HepG2 (cell line): ENCODE data around the gene PPP4R3A. TPM values are rescaled to one million over a fixed set of nuclear protein-coding genes. Genes with fewer than 3 reads are reported as not detected.

Experiments used
- HNRNPUL1 ChIP-seq: fragments of 200-400 bp; formaldehyde crosslinking; IDR thresholded peaks from 2 replicates; pipeline ENCODE4 v1.6.1; 2017; ENCODE audit warnings: low read depth, mild to moderate bottlenecking, low read length, moderate library complexity
- KDM2A ChIP-seq: sonication (generic); formaldehyde crosslinking; IDR thresholded peaks from 2 replicates; pipeline ENCODE4 v1.4.0; 2020; ENCODE audit warnings: low read depth, missing genetic modification reagents, borderline replicate concordance
- MYNN ChIP-seq: sonication (generic); formaldehyde crosslinking; IDR thresholded peaks from 2 replicates; pipeline ENCODE4 v1.4.0; 2020; ENCODE audit warnings: mild to moderate bottlenecking, low read depth, missing genetic modification reagents
- NFE2 ChIP-seq: sonication (generic); formaldehyde crosslinking; IDR thresholded peaks from 2 replicates; pipeline ENCODE4 v1.4.0; 2020; ENCODE audit warnings: missing genetic modification reagents
- NFIC ChIP-seq: IDR thresholded peaks from 2 replicates; pipeline ENCODE4 v1.6.1; 2012; ENCODE audit warnings: mild to moderate bottlenecking, low read length, inconsistent platforms
- NONO ChIP-seq, 2 experiments: fragments of 450-650 bp in 1 of 2; sonication (generic) in 1 of 2; formaldehyde crosslinking in 1 of 2; IDR thresholded peaks in 1 of 2; conservative IDR thresholded peaks in 1 of 2; 2 replicates each; pipeline versions ENCODE4 v1.6.1 to v1.8.0; 2017 to 2022; ENCODE audit warnings: mild to moderate bottlenecking in 1 of 2, missing genetic modification reagents in 1 of 2, moderate library complexity in 1 of 2
- SATB2 ChIP-seq: sonication (generic); formaldehyde crosslinking; IDR thresholded peaks from 2 replicates; pipeline ENCODE4 v1.5.0; 2020; ENCODE audit warnings: missing genetic modification reagents
- SIN3A ChIP-seq: IDR thresholded peaks from 2 replicates; pipeline ENCODE4 v1.6.1; 2011; ENCODE audit warnings: low read depth, mild to moderate bottlenecking, control low read depth, low read length, borderline replicate concordance
- SSRP1 ChIP-seq: IDR thresholded peaks from 2 replicates; pipeline ENCODE4 v1.6.1; 2016; ENCODE audit warnings: control low read depth
- TEAD2 ChIP-seq: sonication (generic); formaldehyde crosslinking; IDR thresholded peaks from 2 replicates; pipeline ENCODE4 v1.9.0; 2021; ENCODE audit warnings: missing genetic modification reagents
- ZNF3 ChIP-seq: IDR thresholded peaks from 2 replicates; pipeline ENCODE4 v1.7.0; 2017; ENCODE audit warnings: inconsistent platforms
- ZNF547 ChIP-seq: sonication (generic); formaldehyde crosslinking; IDR thresholded peaks from 2 replicates; pipeline ENCODE4 v1.5.1; 2020; ENCODE audit warnings: mild to moderate bottlenecking, missing genetic modification reagents
- polyA plus RNA-seq, 8 experiments: library from polyadenylated mRNA; depleted of rRNA in 3 of 8; stranded (reverse) in 7 of 8; unstranded in 1 of 8; fragments of >200 nt; fragmentation: Illumina TruSeq in 4 of 8; extraction: Trizol in 4 of 8; gene quantifications; 2 replicates each; pipeline versions ENCODE4 v1.2.1 to v1.2.3, GENCODE V29; 2011 to 2016; ENCODE audit warnings: low read depth in 4 of 8, missing spikeins in 1 of 8, mixed read lengths in 1 of 8; ENCODE audit not compliant: insufficient read depth in 1 of 8
- total RNA-seq, 5 experiments: library from RNA; depleted of rRNA; stranded (reverse); fragments of >200 nt; fragmentation: Illumina TruSeq; extraction: Trizol; gene quantifications; 2 replicates each; pipeline ENCODE4 v1.2.3, GENCODE V29; 2016; ENCODE audit warnings: low read depth in 1 of 5
- TF ChIP-seq, protein P1 (sequence below): sonication (generic); formaldehyde crosslinking; IDR thresholded peaks from 2 replicates; pipeline ENCODE4 v1.4.0; 2020; ENCODE audit warnings: mild to moderate bottlenecking, missing genetic modification reagents
- TF ChIP-seq, protein P2 (sequence below): sonication (generic); formaldehyde crosslinking; IDR thresholded peaks from 2 replicates; pipeline ENCODE4 v1.4.0; 2020; ENCODE audit warnings: low read depth, mild to moderate bottlenecking, missing genetic modification reagents
- TF ChIP-seq, protein P3 (sequence below): sonication (generic); formaldehyde crosslinking; IDR thresholded peaks from 2 replicates; pipeline ENCODE4 v1.4.0; 2020; ENCODE audit warnings: mild to moderate bottlenecking, missing genetic modification reagents
- TF ChIP-seq, protein P4 (sequence below), 2 experiments: sonication (generic) in 1 of 2; formaldehyde crosslinking in 1 of 2; IDR thresholded peaks; 2 replicates each; pipeline versions ENCODE4 v1.6.1 to v1.9.0; 2014 to 2022; ENCODE audit warnings: antibody characterized with exemption in 1 of 2, borderline replicate concordance in 1 of 2, inconsistent platforms in 1 of 2, low read depth in 1 of 2, missing genetic modification reagents in 1 of 2
- TF ChIP-seq, protein P5 (sequence below): IDR thresholded peaks from 2 replicates; pipeline ENCODE4 v1.6.1; 2016; ENCODE audit warnings: missing compliant biosample characterization, missing genetic modification reagents, borderline replicate concordance

The PPP4R3A gene
- total and polyA plus RNA-seq, 2 of the 13 experiments (the other 11 are each of a cell fraction or from before 2014, with no cell fraction given) = 22.5 to 57.4 TPM

DNA sequence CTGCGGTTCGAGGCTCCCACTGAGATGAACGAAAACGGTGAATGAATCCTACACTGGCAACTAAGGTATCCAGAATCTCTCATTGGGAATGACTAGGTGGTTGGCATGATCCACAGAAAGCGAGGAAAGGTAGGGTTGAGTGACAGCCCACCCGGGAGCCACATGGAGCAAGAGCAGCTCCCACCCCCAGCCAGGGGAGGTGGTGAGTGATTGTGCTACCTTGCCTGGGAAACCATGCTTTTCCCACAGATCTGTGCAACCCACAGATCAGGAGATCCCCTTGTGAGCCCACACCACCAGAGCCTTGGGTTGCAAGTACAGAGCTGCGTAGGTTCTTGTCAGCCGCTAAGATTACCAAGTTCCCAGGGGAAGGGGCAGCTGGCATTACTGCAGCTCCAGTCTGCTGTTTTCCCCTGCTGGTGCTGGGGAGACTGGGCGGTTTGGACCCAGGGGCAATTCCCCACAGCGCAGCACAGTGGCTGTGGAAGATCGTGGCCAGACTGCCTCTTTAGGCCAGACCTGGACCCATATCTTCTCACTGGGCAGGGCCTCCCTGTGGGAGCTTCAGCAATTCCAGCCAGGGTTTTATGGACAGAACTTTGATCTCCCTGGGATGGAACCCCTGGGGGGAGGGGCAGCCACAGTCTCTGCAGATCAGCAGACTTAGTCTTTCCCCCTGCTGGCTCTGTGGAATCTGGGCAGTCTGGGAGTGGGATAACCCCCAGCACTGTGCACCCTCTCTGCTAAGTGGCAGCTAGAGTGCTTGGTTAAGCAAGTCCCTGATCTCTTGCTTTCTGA is 44.6 kb upstream of the PPP4R3A start (continued):
- TF ChIP-seq, protein P1, sequence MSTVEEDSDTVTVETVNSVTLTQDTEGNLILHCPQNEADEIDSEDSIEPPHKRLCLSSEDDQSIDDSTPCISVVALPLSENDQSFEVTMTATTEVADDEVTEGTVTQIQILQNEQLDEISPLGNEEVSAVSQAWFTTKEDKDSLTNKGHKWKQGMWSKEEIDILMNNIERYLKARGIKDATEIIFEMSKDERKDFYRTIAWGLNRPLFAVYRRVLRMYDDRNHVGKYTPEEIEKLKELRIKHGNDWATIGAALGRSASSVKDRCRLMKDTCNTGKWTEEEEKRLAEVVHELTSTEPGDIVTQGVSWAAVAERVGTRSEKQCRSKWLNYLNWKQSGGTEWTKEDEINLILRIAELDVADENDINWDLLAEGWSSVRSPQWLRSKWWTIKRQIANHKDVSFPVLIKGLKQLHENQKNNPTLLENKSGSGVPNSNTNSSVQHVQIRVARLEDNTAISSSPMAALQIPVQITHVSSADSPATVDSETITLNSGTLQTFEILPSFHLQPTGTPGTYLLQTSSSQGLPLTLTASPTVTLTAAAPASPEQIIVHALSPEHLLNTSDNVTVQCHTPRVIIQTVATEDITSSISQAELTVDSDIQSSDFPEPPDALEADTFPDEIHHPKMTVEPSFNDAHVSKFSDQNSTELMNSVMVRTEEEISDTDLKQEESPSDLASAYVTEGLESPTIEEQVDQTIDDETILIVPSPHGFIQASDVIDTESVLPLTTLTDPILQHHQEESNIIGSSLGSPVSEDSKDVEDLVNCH (CRISPR knock-in tag) = no peak
- TF ChIP-seq NFE2 (CRISPR knock-in tag) (no peak), SIN3A (no peak), ZNF3 (CRISPR knock-in tag) (no peak), MYNN (CRISPR knock-in tag) (no peak), TEAD2 (CRISPR knock-in tag) (no peak), NFIC (no peak), NONO (IDR thresholded peaks at IDR 0.05) (no peak), NONO (CRISPR knock-in tag; conservative IDR thresholded peaks at IDR 0.05) (0 out of 2 replicates have a peak, but pooled peaks have one; percentile 51), HNRNPUL1 (no peak), SATB2 (no peak), KDM2A (no peak), ZNF547 (CRISPR knock-in tag) (no peak; the same call in 1 of the 2 replicates), SSRP1 (CRISPR knock-in tag) (no peak)
- TF ChIP-seq, protein P2, sequence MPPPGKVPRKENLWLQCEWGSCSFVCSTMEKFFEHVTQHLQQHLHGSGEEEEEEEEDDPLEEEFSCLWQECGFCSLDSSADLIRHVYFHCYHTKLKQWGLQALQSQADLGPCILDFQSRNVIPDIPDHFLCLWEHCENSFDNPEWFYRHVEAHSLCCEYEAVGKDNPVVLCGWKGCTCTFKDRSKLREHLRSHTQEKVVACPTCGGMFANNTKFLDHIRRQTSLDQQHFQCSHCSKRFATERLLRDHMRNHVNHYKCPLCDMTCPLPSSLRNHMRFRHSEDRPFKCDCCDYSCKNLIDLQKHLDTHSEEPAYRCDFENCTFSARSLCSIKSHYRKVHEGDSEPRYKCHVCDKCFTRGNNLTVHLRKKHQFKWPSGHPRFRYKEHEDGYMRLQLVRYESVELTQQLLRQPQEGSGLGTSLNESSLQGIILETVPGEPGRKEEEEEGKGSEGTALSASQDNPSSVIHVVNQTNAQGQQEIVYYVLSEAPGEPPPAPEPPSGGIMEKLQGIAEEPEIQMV (CRISPR knock-in tag) = no peak
- TF ChIP-seq, protein P3, sequence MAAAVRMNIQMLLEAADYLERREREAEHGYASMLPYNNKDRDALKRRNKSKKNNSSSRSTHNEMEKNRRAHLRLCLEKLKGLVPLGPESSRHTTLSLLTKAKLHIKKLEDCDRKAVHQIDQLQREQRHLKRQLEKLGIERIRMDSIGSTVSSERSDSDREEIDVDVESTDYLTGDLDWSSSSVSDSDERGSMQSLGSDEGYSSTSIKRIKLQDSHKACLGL (CRISPR knock-in tag) = no peak
- TF ChIP-seq, protein P4, sequence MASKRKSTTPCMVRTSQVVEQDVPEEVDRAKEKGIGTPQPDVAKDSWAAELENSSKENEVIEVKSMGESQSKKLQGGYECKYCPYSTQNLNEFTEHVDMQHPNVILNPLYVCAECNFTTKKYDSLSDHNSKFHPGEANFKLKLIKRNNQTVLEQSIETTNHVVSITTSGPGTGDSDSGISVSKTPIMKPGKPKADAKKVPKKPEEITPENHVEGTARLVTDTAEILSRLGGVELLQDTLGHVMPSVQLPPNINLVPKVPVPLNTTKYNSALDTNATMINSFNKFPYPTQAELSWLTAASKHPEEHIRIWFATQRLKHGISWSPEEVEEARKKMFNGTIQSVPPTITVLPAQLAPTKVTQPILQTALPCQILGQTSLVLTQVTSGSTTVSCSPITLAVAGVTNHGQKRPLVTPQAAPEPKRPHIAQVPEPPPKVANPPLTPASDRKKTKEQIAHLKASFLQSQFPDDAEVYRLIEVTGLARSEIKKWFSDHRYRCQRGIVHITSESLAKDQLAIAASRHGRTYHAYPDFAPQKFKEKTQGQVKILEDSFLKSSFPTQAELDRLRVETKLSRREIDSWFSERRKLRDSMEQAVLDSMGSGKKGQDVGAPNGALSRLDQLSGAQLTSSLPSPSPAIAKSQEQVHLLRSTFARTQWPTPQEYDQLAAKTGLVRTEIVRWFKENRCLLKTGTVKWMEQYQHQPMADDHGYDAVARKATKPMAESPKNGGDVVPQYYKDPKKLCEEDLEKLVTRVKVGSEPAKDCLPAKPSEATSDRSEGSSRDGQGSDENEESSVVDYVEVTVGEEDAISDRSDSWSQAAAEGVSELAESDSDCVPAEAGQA (IDR thresholded peaks at IDR 0.05; ENCODE audit: low read depth) = no peak
- TF ChIP-seq, protein P4 (CRISPR knock-in tag; IDR thresholded peaks at IDR 0.05; ENCODE audit: borderline replicate concordance) = no peak
- TF ChIP-seq, protein P5, sequence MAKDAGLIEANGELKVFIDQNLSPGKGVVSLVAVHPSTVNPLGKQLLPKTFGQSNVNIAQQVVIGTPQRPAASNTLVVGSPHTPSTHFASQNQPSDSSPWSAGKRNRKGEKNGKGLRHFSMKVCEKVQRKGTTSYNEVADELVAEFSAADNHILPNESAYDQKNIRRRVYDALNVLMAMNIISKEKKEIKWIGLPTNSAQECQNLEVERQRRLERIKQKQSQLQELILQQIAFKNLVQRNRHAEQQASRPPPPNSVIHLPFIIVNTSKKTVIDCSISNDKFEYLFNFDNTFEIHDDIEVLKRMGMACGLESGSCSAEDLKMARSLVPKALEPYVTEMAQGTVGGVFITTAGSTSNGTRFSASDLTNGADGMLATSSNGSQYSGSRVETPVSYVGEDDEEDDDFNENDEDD (CRISPR knock-in tag) = no peak
